ENCODE data around the gene CD200R1. TPM values are rescaled to one million over a fixed set of nuclear protein-coding genes. Genes with fewer than 3 reads are reported as not detected.

The CD200R1 gene
- total and polyA plus RNA-seq, 2 of the 13 experiments (the other 11 are each of a cell fraction or from before 2014, with no cell fraction given), result 0.04 TPM; not detected in 1

- TF ChIP-seq PAXIP1 (CRISPR knock-in tag; conservative IDR thresholded peaks at IDR 0.05), result peak; percentile 51
Observed at GRCh38 chr3:112980080-112980479, 5.2 kb upstream of the CD200R1 start (continued).

GRCh38 chr3:112979244-112979832, 4.4 kb upstream of the CD200R1 start:
- DNase-seq (ENCODE audit: low spot score), result peak; percentile 14
- in situ Hi-C loops (cut with HindIII; ENCODE audit: extremely low pct_ligation_motif_present, low pct_unique_long_range_greater_than_20kb), result loop anchor here (5.0 kb wide), 2 partner anchors 242 to 337 kb away; partner anchors contain the start of gene CCDC80
- POLR2A ChIA-PET, result interaction anchor here (1.9 kb wide), 1 partner anchor 12 kb away, joined by 9 read pairs; the partner anchor contains the start of gene GTPBP8

More at GRCh38 chr3:112979244-112979832, 4.4 kb upstream of the CD200R1 start:
- no peak for ATAC-seq
- WGBS (ENCODE audit: low lambda C conversion rate), result 4% methylated on average over 1 of the region's 1 CpG
- CTCF ChIA-PET (ENCODE audit: low intra/inter-chr PET ratio, low total read pairs), result interaction anchor here (2.1 to 3.0 kb wide), 2 partner anchors 245 to 336 kb away, joined by 8 to 17 read pairs; no protein-coding TSS in a partner anchor
- H3K9ac ChIP-seq (ENCODE audit: insufficient read depth, low read depth, low read length), result no peak overlapping the region
- H2AFZ ChIP-seq (ENCODE audit: low read length), result no peak overlapping the region
- H4K20me1 ChIP-seq (ENCODE audit: insufficient read depth, low read length), result no peaks in the 10 kb centered on the region
- H3K4me1 ChIP-seq (ENCODE audit: insufficient read depth, low read length), result peaks cover 11% of the 10 kb centered on the region; the same call in 1 of the 2 replicates
- TF ChIP-seq STAG1 (CRISPR knock-in tag; IDR thresholded peaks at IDR 0.05), result peak; percentile 34
- peak; percentile 82 for TF ChIP-seq ARID3A (IDR thresholded peaks at IDR 0.05; ENCODE audit: low read depth, low read length)
- no peak for TF ChIP-seq REXO4 (CRISPR knock-in tag; IDR thresholded peaks at IDR 0.05; ENCODE audit: borderline replicate concordance)
- TF ChIP-seq MIXL1 (CRISPR knock-in tag; IDR thresholded peaks at IDR 0.05), result 0 out of 2 replicates have a peak, but pooled peaks have one; percentile 31
- TF ChIP-seq CSRNP2 (CRISPR knock-in tag; conservative IDR thresholded peaks at IDR 0.05; ENCODE audit: low read depth), result no peak
- TF ChIP-seq, protein P1, sequence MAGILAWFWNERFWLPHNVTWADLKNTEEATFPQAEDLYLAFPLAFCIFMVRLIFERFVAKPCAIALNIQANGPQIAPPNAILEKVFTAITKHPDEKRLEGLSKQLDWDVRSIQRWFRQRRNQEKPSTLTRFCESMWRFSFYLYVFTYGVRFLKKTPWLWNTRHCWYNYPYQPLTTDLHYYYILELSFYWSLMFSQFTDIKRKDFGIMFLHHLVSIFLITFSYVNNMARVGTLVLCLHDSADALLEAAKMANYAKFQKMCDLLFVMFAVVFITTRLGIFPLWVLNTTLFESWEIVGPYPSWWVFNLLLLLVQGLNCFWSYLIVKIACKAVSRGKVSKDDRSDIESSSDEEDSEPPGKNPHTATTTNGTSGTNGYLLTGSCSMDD (CRISPR knock-in tag; IDR thresholded peaks at IDR 0.05), result no peak
- TF ChIP-seq CTCF (CRISPR knock-in tag; IDR thresholded peaks at IDR 0.05), result peak; percentile 41
- no peak for TF ChIP-seq ZKSCAN1 (IDR thresholded peaks at IDR 0.05; ENCODE audit: low read length)
- peak; percentile 17; the same call in 1 of the 2 replicates for TF ChIP-seq SMC3 (IDR thresholded peaks at IDR 0.05; ENCODE audit: low read length)
- H3K79me2 ChIP-seq (ENCODE audit: insufficient read depth, low read length), result no peaks in the 10 kb centered on the region
- peaks cover 0 to 5% of the 10 kb centered on the region in 2 experiments; a peak in 1 of 5 replicates for H3K27me3 ChIP-seq (ENCODE audit: control insufficient read depth in 1 of 2, insufficient read depth in 2 of 2, low read length in 2 of 2)
- H3K27ac ChIP-seq (ENCODE audit: extremely low read length, insufficient read depth, low read length), result no peak overlapping the region
- H3K4me2 ChIP-seq (ENCODE audit: low read depth, low read length), result no peak overlapping the region
- intact Hi-C loops (cut with micrococcal nuclease; ENCODE audit: unreplicated experiment), result loop anchor here (1.0 kb wide), 2 partner anchors 245 to 336 kb away; no protein-coding TSS in a partner anchor
- no peak overlapping the region for H3K4me3 ChIP-seq (replicated peaks in 1 of 3; ENCODE audit: insufficient read depth in 1 of 3, low read depth in 2 of 3, low read length in 3 of 3)
- no peaks in the 10 kb centered on the region for H3K9me3 ChIP-seq (ENCODE audit: low read length)
- BruUV-seq (replicated peaks), result no TSS peak
- no peak for FAIRE-seq
- no peaks in the 10 kb centered on the region for H3K36me3 ChIP-seq (replicated peaks in 1 of 2; ENCODE audit: control insufficient read depth in 1 of 2, insufficient read depth in 2 of 2, low read length in 2 of 2)

Data from HepG2 (cell line).